PFSK-1 (cell line): ENCODE results near the gene FGF14.

Experiments used
- FOXP2 ChIP-seq: optimal IDR thresholded peaks from 2 replicates; pipeline ENCODE3; 2011; ENCODE audit warnings: borderline replicate concordance, control low read depth, inconsistent platforms; ENCODE audit not compliant: insufficient read depth; ENCODE audit errors: extremely low read length, extremely low read depth
- POLR2AphosphoS5 ChIP-seq: IDR thresholded peaks from 2 replicates; pipeline ENCODE4 v1.6.1; 2012; ENCODE audit warnings: low read depth, mild to moderate bottlenecking, control low read depth, low read length, moderate library complexity
- REST ChIP-seq, 2 experiments: IDR thresholded peaks; 2 replicates each; pipeline versions ENCODE4 v1.6.1 to v1.8.0; 2011 to 2012; ENCODE audit warnings: low read depth in 2 of 2, low read length in 2 of 2, control low read depth in 1 of 2, inconsistent platforms in 1 of 2, mild to moderate bottlenecking in 1 of 2, moderate library complexity in 1 of 2; ENCODE audit not compliant: insufficient read depth in 1 of 2
- SIN3A ChIP-seq: IDR thresholded peaks from 2 replicates; pipeline ENCODE4 v1.6.1; 2012; ENCODE audit warnings: mild to moderate bottlenecking, low read length, moderate library complexity, borderline replicate concordance; ENCODE audit not compliant: insufficient read depth
- TAF1 ChIP-seq: IDR thresholded peaks from 2 replicates; pipeline ENCODE4 v1.6.1; 2012; ENCODE audit warnings: low read length, control low read depth, borderline replicate concordance; ENCODE audit not compliant: insufficient read depth

Gene FGF14

DNA sequence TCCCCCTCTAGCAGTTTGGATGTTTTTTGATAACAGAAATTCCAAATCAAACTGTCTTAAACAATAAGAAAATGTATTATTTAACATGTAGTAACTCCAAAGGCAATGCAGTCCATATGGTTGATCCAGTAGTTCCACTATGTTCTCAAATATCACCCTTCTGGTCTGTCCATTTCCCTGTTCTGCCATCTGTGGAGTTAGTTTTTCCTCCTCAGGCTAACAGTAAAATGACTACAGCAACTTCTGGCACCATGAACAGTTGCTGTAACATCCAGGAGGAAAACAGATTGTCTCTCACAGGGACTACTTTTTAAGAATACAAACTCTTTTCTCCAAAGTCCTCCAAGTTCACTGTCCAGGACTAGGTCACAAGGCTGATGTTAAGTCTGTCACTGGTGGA, 455.4 kb downstream of the FGF14 start:
- TF ChIP-seq SIN3A, result no peak
- no peak for TF ChIP-seq REST (IDR thresholded peaks at IDR 0.05; ENCODE audit: insufficient read depth in 1 of 2, low read depth in 2 of 2, low read length in 2 of 2)
- no peak for TF ChIP-seq TAF1
- TF ChIP-seq FOXP2, result no peak
- no peak for TF ChIP-seq POLR2AphosphoS5

GRCh38 chr13:101945435-101945834, 456.4 kb downstream of the FGF14 start:
- TF ChIP-seq POLR2AphosphoS5 (no peak), REST (IDR thresholded peaks at IDR 0.05; ENCODE audit: insufficient read depth in 1 of 2, low read depth in 2 of 2, low read length in 2 of 2) (no peak), TAF1 (no peak), FOXP2 (no peak), SIN3A (no peak)

GRCh38 chr13:101944521-101944920, 457.3 kb downstream of the FGF14 start:
- TF ChIP-seq TAF1 (no peak), REST (IDR thresholded peaks at IDR 0.05; ENCODE audit: insufficient read depth in 1 of 2, low read depth in 2 of 2, low read length in 2 of 2) (no peak), SIN3A (no peak), FOXP2 (no peak), POLR2AphosphoS5 (no peak)

GRCh38 chr13:101942535-101943157, 459.2 kb downstream of the FGF14 start:
- TF ChIP-seq REST (IDR thresholded peaks at IDR 0.05; ENCODE audit: insufficient read depth in 1 of 2, low read depth in 2 of 2, low read length in 2 of 2), result no peak
- no peak for TF ChIP-seq FOXP2
- TF ChIP-seq TAF1, result no peak
- TF ChIP-seq POLR2AphosphoS5, result no peak
- TF ChIP-seq SIN3A, result no peak

DNA sequence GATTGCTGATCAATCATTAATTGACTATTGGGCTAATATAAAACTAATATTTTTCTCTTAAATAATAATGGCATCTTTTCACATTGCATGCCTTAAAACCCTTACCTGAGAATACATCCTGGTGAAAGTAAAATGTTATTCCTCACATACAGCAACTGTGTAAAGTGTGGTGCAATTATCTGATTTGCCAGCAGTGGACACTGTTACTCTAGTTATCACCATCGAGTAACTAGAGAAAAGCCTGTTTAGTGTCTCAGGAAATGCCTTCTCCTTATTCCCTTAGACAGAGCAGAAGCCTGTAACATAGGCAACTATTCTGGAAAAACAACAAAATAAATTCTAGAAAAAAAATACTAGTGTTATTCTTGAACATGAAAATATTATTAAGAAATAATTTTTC, 459.8 kb downstream of the FGF14 start:
- TF ChIP-seq POLR2AphosphoS5 (no peak), FOXP2 (no peak), TAF1 (no peak), SIN3A (no peak), REST (IDR thresholded peaks at IDR 0.05; ENCODE audit: insufficient read depth in 1 of 2, low read depth in 2 of 2, low read length in 2 of 2) (no peak)
